HepG2 (cell line): ENCODE results near the gene ELP4. TPM values are rescaled to one million over a fixed set of nuclear protein-coding genes. Genes with fewer than 3 reads are reported as not detected.

Experiments
- ATAC-seq: fragments of 200-7000 bp; cut with Tn5 transposase; 3 replicates; pipeline ENCODE4 v1.9.1; 2020; ENCODE audit warnings: mild to moderate bottlenecking, moderate library complexity
- BruUV-seq: library from RNA; stranded (reverse); fragments of 400-500 nt; replicated peaks from 2 replicates; lab custom pipeline; 2021; lab: Mats Ljungman, UMichigan
- CTCF ChIA-PET: fragments of 300-600 bp; formaldehyde crosslinking; extraction: SDS; loops from one replicate; lab custom pipeline; 2021; ENCODE audit warnings: low total read pairs, inconsistent platforms, low intra/inter-chr PET ratio; lab: Yijun Ruan, JAX
- POLR2A ChIA-PET: fragments of 350-600 bp; sonication (Branson Sonifier 250); formaldehyde crosslinking; loops from one replicate; lab custom pipeline; 2020; ENCODE audit warnings: antibody characterized with exemption, inconsistent platforms; lab: Yijun Ruan, JAX
- DNase-seq: peaks from one replicate; pipeline ENCODE4 v3.0.0-alpha.2; 2015; ENCODE audit warnings: low spot score
- FAIRE-seq: peaks from 3 replicates; lab custom pipeline; 2011; peaks lifted over from hg19 to GRCh38; lab: Jason Lieb, UNC
- H2AFZ ChIP-seq: one replicate; pipeline ENCODE4 v1.6.1; 2011; ENCODE audit warnings: low read length, inconsistent platforms
- H3K27ac ChIP-seq: fragments of 300-600 bp; 3 replicates; pipeline ENCODE4 v1.8.0; 2011; ENCODE audit warnings: mixed run types, mild to moderate bottlenecking, mixed read lengths, low read length, inconsistent platforms; ENCODE audit not compliant: insufficient read depth; ENCODE audit errors: extremely low read length
- H3K27me3 ChIP-seq, 2 experiments: fragments of 200-600 bp in 1 of 2; 2 replicates in 1 of 2; 3 replicates in 1 of 2; pipeline versions ENCODE4 v1.6.0 to v1.8.0; 2011; ENCODE audit warnings: low read length in 2 of 2, mild to moderate bottlenecking in 2 of 2, moderate library complexity in 2 of 2, inconsistent platforms in 1 of 2; ENCODE audit not compliant: insufficient read depth in 2 of 2, control insufficient read depth in 1 of 2
- H3K36me3 ChIP-seq, 2 experiments: fragments of 200-600 bp in 1 of 2; replicated peaks in 1 of 2; 2 replicates in 1 of 2; 3 replicates in 1 of 2; pipeline versions ENCODE4 v1.5.1 to v1.8.0; 2011; ENCODE audit warnings: low read length in 2 of 2, inconsistent platforms in 1 of 2; ENCODE audit not compliant: insufficient read depth in 2 of 2, control insufficient read depth in 1 of 2
- H3K4me1 ChIP-seq: 2 replicates; pipeline ENCODE4 v1.5.1; 2012; ENCODE audit warnings: low read length, inconsistent platforms; ENCODE audit not compliant: insufficient read depth
- H3K4me2 ChIP-seq: 2 replicates; pipeline ENCODE4 v1.6.0; 2011; ENCODE audit warnings: low read depth, low read length, inconsistent platforms
- H3K4me3 ChIP-seq, 3 experiments: fragments of 200-600 bp in 1 of 3; sonication (generic), shearing (Covaris generic) in 1 of 3; replicated peaks in 1 of 3; 2 replicates each; pipeline ENCODE4 v1.5.1; 2011 to 2016; ENCODE audit warnings: low read length in 3 of 3, inconsistent platforms in 2 of 3, low read depth in 2 of 3, mild to moderate bottlenecking in 2 of 3, control low read depth in 1 of 3, mixed read lengths in 1 of 3; ENCODE audit not compliant: insufficient read depth in 1 of 3
- H3K79me2 ChIP-seq: one replicate; pipeline ENCODE4 v1.6.1; 2011; ENCODE audit warnings: low read length, inconsistent platforms; ENCODE audit not compliant: insufficient read depth
- H3K9ac ChIP-seq: 2 replicates; pipeline ENCODE4 v1.6.0; 2011; ENCODE audit warnings: mild to moderate bottlenecking, low read depth, low read length, inconsistent platforms; ENCODE audit not compliant: insufficient read depth
- H3K9me3 ChIP-seq: 2 replicates; pipeline ENCODE4 v1.5.1; 2012; ENCODE audit warnings: mild to moderate bottlenecking, low read length
- H4K20me1 ChIP-seq: 2 replicates; pipeline ENCODE4 v1.6.0; 2011; ENCODE audit warnings: inconsistent platforms, mild to moderate bottlenecking, low read length, moderate library complexity; ENCODE audit not compliant: insufficient read depth
- KAT2B ChIP-seq: fragments of 150-350 bp; IDR thresholded peaks from 2 replicates; pipeline ENCODE4 v1.6.1; 2014; ENCODE audit warnings: low read depth, low read length, borderline replicate concordance
- NR2C2 ChIP-seq: sonication (generic); formaldehyde crosslinking; IDR thresholded peaks from 2 replicates; pipeline ENCODE4 v1.4.0; 2020; ENCODE audit warnings: missing genetic modification reagents, mild to moderate bottlenecking, moderate library complexity, borderline replicate concordance
- PHF5A ChIP-seq: IDR thresholded peaks from one replicate; pipeline ENCODE4 v1.6.1; 2018; ENCODE audit warnings: low read depth, missing genetic modification reagents; ENCODE audit not compliant: unreplicated experiment
- ZC3H13 ChIP-seq: sonication (generic); formaldehyde crosslinking; IDR thresholded peaks from 2 replicates; pipeline ENCODE4 v1.8.1; 2023; ENCODE audit warnings: mild to moderate bottlenecking, missing genetic modification reagents, moderate library complexity
- ZNF383 ChIP-seq: sonication (generic); formaldehyde crosslinking; IDR thresholded peaks from 2 replicates; pipeline ENCODE4 v1.4.0; 2020; ENCODE audit warnings: missing genetic modification reagents, mild to moderate bottlenecking, borderline replicate concordance
- WGBS: methylation state at CpG from one replicate; pipeline ENCODE4 v1.1.6; 2017; ENCODE audit warnings: low lambda C conversion rate; 5-methylcytosine and 5-hydroxymethylcytosine counted together
- in situ Hi-C: cut with HindIII; loops from 2 replicates; pipeline ENCODE4 v1.10.0; 2017; ENCODE audit warnings: low pct_unique_long_range_greater_than_20kb; ENCODE audit not compliant: extremely low pct_ligation_motif_present
- intact Hi-C: fragments of 100-400 bp; cut with micrococcal nuclease; formaldehyde crosslinking; loops from one replicate; pipeline ENCODE4 v1.10.0; 2022; ENCODE audit not compliant: unreplicated experiment
- polyA plus RNA-seq, 8 experiments: library from polyadenylated mRNA; depleted of rRNA in 3 of 8; stranded (reverse) in 7 of 8; unstranded in 1 of 8; fragments of >200 nt; fragmentation: Illumina TruSeq in 4 of 8; extraction: Trizol in 4 of 8; gene quantifications; 2 replicates each; pipeline versions ENCODE4 v1.2.1 to v1.2.3, GENCODE V29; 2011 to 2016; ENCODE audit warnings: low read depth in 4 of 8, missing spikeins in 1 of 8, mixed read lengths in 1 of 8; ENCODE audit not compliant: insufficient read depth in 1 of 8
- total RNA-seq, 5 experiments: library from RNA; depleted of rRNA; stranded (reverse); fragments of >200 nt; fragmentation: Illumina TruSeq; extraction: Trizol; gene quantifications; 2 replicates each; pipeline ENCODE4 v1.2.3, GENCODE V29; 2016; ENCODE audit warnings: low read depth in 1 of 5
- TF ChIP-seq, protein P1 (sequence below): sonication (generic); formaldehyde crosslinking; IDR thresholded peaks from 2 replicates; pipeline ENCODE4 v1.9.0; 2021; ENCODE audit warnings: mild to moderate bottlenecking, missing genetic modification reagents
- TF ChIP-seq, protein P2 (sequence below): sonication (generic); formaldehyde crosslinking; conservative IDR thresholded peaks from 2 replicates; pipeline ENCODE4 v1.8.1; 2023; ENCODE audit warnings: missing genetic modification reagents
- TF ChIP-seq, protein P3 (sequence below): sonication (generic); formaldehyde crosslinking; IDR thresholded peaks from 2 replicates; pipeline ENCODE4 v1.4.0; 2020; ENCODE audit warnings: missing genetic modification reagents
- TF ChIP-seq, protein P4 (sequence below): sonication (generic); formaldehyde crosslinking; IDR thresholded peaks from 2 replicates; pipeline ENCODE4 v1.8.0; 2023; ENCODE audit warnings: mild to moderate bottlenecking, missing genetic modification reagents

The ELP4 gene
- total and polyA plus RNA-seq, 2 of the 13 experiments (the other 11 are each of a cell fraction or from before 2014, with no cell fraction given), result 12.8 to 19.1 TPM

DNA sequence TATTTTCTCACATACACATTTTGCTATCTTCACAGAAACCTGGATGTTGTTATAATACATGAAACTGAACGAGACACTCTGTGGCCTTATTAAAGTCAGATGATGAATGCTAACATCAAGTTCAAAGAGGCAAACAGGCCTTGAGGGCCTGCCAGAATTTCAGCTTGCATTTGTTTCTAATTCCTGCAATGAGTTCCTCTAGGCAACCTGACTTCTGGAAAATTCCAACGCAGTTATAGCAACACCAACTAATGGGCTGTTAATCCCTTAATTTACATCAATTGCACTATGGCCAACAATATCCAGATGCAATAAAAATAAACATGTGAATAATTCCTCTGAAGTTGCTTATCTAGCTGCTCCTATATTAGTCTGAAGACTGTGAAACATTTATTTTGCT is 282.5 kb downstream of the ELP4 start (continued):
- TF ChIP-seq, protein P1, sequence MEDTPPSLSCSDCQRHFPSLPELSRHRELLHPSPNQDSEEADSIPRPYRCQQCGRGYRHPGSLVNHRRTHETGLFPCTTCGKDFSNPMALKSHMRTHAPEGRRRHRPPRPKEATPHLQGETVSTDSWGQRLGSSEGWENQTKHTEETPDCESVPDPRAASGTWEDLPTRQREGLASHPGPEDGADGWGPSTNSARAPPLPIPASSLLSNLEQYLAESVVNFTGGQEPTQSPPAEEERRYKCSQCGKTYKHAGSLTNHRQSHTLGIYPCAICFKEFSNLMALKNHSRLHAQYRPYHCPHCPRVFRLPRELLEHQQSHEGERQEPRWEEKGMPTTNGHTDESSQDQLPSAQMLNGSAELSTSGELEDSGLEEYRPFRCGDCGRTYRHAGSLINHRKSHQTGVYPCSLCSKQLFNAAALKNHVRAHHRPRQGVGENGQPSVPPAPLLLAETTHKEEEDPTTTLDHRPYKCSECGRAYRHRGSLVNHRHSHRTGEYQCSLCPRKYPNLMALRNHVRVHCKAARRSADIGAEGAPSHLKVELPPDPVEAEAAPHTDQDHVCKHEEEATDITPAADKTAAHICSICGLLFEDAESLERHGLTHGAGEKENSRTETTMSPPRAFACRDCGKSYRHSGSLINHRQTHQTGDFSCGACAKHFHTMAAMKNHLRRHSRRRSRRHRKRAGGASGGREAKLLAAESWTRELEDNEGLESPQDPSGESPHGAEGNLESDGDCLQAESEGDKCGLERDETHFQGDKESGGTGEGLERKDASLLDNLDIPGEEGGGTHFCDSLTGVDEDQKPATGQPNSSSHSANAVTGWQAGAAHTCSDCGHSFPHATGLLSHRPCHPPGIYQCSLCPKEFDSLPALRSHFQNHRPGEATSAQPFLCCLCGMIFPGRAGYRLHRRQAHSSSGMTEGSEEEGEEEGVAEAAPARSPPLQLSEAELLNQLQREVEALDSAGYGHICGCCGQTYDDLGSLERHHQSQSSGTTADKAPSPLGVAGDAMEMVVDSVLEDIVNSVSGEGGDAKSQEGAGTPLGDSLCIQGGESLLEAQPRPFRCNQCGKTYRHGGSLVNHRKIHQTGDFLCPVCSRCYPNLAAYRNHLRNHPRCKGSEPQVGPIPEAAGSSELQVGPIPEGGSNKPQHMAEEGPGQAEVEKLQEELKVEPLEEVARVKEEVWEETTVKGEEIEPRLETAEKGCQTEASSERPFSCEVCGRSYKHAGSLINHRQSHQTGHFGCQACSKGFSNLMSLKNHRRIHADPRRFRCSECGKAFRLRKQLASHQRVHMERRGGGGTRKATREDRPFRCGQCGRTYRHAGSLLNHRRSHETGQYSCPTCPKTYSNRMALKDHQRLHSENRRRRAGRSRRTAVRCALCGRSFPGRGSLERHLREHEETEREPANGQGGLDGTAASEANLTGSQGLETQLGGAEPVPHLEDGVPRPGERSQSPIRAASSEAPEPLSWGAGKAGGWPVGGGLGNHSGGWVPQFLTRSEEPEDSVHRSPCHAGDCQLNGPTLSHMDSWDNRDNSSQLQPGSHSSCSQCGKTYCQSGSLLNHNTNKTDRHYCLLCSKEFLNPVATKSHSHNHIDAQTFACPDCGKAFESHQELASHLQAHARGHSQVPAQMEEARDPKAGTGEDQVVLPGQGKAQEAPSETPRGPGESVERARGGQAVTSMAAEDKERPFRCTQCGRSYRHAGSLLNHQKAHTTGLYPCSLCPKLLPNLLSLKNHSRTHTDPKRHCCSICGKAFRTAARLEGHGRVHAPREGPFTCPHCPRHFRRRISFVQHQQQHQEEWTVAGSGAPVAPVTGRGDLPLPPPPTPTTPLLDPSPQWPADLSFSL (CRISPR knock-in tag), result no peak
- TF ChIP-seq PHF5A (CRISPR knock-in tag), result no peak
- TF ChIP-seq, protein P2, sequence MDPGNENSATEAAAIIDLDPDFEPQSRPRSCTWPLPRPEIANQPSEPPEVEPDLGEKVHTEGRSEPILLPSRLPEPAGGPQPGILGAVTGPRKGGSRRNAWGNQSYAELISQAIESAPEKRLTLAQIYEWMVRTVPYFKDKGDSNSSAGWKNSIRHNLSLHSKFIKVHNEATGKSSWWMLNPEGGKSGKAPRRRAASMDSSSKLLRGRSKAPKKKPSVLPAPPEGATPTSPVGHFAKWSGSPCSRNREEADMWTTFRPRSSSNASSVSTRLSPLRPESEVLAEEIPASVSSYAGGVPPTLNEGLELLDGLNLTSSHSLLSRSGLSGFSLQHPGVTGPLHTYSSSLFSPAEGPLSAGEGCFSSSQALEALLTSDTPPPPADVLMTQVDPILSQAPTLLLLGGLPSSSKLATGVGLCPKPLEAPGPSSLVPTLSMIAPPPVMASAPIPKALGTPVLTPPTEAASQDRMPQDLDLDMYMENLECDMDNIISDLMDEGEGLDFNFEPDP (CRISPR knock-in tag), result no peak

DNA sequence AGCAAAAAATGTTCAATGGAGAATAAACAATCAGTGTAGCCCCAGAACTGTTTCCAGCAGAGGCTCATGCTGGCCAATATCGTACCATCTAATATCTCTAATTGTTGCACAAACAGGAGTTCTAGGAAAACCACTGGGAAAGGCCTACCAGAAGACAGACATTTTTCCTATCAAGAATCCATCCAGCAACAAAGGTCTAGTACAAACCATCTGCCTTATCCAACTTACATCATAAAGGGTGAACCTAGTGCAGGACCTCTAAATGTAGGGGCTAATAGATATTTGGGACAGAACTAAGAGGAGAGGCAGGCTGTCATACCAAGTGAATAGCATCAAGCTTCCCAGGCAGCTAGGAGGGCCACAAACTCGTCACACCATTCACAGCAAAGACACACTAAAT is 282.9 kb downstream of the ELP4 start:
- no peak overlapping the region for H3K9ac ChIP-seq
- DNase-seq (no peak), ATAC-seq (no peak), FAIRE-seq (no peak)
- no peaks in the 10 kb centered on the region for H4K20me1 ChIP-seq
- no peaks in the 10 kb centered on the region for H3K79me2 ChIP-seq
- intact Hi-C loops (no loop called here), in situ Hi-C loops (no loop called here)
- H3K4me2 ChIP-seq, result no peak overlapping the region
- no peaks in the 10 kb centered on the region for H3K9me3 ChIP-seq
- TF ChIP-seq, protein P3, sequence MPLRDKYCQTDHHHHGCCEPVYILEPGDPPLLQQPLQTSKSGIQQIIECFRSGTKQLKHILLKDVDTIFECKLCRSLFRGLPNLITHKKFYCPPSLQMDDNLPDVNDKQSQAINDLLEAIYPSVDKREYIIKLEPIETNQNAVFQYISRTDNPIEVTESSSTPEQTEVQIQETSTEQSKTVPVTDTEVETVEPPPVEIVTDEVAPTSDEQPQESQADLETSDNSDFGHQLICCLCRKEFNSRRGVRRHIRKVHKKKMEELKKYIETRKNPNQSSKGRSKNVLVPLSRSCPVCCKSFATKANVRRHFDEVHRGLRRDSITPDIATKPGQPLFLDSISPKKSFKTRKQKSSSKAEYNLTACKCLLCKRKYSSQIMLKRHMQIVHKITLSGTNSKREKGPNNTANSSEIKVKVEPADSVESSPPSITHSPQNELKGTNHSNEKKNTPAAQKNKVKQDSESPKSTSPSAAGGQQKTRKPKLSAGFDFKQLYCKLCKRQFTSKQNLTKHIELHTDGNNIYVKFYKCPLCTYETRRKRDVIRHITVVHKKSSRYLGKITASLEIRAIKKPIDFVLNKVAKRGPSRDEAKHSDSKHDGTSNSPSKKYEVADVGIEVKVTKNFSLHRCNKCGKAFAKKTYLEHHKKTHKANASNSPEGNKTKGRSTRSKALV (CRISPR knock-in tag), result no peak
- TF ChIP-seq KAT2B (no peak), NR2C2 (CRISPR knock-in tag) (no peak), ZNF383 (CRISPR knock-in tag) (no peak), ZC3H13 (CRISPR knock-in tag) (no peak)
- TF ChIP-seq, protein P4, sequence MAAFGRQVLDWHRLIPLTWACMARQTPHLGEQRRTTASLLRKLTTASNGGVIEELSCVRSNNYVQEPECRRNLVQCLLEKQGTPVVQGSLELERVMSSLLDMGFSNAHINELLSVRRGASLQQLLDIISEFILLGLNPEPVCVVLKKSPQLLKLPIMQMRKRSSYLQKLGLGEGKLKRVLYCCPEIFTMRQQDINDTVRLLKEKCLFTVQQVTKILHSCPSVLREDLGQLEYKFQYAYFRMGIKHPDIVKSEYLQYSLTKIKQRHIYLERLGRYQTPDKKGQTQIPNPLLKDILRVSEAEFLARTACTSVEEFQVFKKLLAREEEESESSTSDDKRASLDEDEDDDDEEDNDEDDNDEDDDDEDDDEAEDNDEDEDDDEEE, result no peak
- no TSS peak for BruUV-seq
- no peak overlapping the region for H2AFZ ChIP-seq
- ChIA-PET POLR2A (no interaction called here), CTCF (no interaction called here)
- no peak overlapping the region for H3K27ac ChIP-seq
- H3K4me1 ChIP-seq, result no peaks in the 10 kb centered on the region
- no peaks in the 10 kb centered on the region; a peak in 1 of 5 replicates for H3K27me3 ChIP-seq
- no peak overlapping the region for H3K4me3 ChIP-seq
- WGBS, result 69% methylated on average over 2 of the region's 2 CpGs
- H3K36me3 ChIP-seq, result no peaks in the 10 kb centered on the region
